COLO829 (cell line): ENCODE results near the gene COL11A2.

Experiments
- DNase-seq: peaks from one replicate; pipeline ENCODE4 v3.0.0; 2012; ENCODE audit warnings: low spot score

COL11A2 gene

DNA sequence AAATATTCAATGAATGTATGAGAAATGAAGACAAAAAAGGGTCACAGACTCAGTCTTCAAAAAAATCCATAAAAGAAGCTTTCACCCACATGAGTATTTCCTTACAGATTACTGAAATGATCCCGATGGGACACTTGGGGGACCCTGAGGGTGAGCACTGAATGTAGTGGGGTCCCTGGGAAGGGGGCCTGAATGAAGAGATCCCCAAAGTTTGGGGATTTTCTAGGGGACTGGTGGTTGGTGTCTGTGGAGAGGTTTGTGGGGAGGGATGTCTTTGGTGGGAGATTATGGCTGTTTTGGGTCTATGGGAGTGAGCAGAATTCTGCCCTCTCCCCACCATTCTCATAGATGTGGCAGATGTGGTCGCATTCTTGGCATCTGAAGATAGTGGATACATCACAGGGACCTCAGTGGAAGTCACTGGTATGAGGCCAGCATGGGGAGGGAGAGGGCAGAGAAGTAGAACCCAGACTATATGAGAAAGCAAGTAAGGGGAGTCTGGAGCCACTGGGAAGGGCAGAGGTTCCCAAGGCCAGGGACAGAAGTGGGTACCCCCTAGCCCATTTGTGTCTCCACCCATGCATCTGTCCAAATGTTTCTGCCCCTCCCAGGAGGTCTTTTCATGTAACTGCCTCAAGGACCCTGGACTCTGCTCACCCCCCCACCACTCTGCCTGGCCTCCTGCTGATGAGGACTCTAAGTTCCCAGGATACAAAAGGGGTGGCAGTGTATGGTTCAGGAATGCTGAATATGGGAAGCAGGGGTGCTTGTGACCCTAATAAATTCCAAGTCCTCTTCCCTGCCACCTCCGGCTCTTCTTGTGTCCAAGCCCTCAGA lies 14.0 kb upstream of the COL11A2 start:
- DNase-seq: no peak

- no peak for DNase-seq
Measured at GRCh38 chr6:33205191-33206026, 13.1 kb upstream of the COL11A2 start.

- peak; percentile 98 for DNase-seq
Measured at GRCh38 chr6:33204415-33205190, 12.3 kb upstream of the COL11A2 start, which contains the start of gene HSD17B8. Gene HSD17B8 (plus strand): TSS chr6:33204655. CDS start chr6:33204669, 14 bp downstream.

DNA sequence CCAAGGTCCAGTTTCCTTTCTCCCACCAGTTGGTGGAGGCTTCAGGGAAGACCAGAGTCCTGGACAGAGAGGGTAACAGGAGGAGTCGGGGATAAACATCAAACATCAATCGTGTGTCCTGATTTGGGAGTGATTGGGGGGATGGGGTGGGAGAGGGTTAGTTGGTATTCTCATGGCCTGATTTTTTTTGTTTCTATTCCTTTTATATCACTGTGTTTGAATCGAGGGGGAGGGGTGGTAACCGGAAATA lies 11.8 kb upstream of the COL11A2 start:
- DNase-seq: no peak

DNA sequence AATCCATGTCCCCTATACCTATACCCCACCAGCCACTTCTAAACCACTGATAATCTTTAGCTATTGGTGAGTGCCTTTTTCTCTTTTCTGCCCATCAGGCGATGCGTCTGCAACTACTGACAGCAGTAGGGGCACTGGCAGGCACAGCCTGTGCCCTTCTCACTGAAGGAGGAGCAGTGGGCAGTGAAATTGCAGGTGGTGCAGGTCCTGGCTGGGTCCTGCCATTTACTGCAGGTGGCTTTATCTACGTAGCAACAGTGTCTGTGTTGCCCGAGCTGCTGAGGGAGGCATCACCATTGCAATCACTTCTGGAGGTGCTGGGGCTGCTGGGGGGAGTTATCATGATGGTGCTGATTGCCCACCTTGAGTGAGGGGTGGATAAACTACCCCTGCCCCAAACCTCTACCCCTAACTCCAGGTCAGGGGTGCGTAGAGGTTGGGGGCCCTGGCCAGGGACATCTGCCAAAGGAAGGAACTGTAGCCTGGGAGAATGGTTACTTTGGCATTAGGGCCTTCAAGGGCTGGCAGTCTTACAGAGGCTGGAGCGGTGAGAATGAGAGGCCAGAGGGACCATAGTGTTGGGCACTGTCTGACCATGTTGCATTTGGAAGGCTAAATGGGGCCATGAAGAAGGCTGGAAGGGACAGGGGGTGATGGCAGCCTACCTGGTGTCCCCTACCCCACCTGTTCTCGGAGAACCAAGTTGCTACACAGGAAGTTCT lies 11.3 kb upstream of the COL11A2 start:
- DNase-seq: no peak

DNA sequence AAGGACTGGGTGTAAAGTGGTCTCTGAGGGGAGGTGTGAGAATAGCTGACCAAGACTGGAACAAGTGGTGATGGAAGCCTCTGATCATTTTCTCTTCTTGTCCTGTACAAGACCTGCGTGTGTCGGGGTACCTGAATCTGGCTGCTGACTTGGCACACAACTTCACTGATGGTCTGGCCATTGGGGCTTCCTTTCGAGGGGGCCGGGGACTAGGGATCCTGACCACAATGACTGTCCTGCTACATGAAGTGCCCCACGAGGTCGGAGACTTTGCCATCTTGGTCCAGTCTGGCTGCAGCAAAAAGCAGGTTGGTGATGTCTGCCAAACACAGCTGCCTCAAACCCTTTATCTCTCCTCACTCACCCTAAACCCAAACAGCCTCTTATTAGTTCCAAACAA lies 10.5 kb upstream of the COL11A2 start:
- DNase-seq: no peak

DNA sequence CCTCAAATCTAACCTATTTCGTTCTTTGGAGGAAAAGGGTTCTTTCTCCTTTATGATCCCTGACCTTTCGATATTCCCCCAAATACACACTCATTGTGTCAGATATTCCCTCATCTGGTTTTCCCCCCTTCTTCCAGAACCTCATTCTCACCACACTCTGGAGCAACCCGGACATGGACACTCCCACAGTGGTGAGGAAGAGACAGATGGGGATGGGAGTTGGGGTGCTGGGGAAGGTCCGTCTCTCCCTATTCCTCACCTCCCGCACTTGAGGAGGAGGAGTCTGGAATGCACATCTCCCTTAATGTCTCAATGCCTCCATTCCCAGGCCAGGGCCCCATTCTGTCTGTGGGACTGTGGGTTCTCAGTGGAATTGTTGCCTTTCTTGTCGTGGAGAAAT lies 9.7 kb upstream of the COL11A2 start:
- DNase-seq: no peak

GRCh38 chr6:33201147-33201545 lies 8.9 kb upstream of the COL11A2 start:
- DNase-seq: no peak

DNA sequence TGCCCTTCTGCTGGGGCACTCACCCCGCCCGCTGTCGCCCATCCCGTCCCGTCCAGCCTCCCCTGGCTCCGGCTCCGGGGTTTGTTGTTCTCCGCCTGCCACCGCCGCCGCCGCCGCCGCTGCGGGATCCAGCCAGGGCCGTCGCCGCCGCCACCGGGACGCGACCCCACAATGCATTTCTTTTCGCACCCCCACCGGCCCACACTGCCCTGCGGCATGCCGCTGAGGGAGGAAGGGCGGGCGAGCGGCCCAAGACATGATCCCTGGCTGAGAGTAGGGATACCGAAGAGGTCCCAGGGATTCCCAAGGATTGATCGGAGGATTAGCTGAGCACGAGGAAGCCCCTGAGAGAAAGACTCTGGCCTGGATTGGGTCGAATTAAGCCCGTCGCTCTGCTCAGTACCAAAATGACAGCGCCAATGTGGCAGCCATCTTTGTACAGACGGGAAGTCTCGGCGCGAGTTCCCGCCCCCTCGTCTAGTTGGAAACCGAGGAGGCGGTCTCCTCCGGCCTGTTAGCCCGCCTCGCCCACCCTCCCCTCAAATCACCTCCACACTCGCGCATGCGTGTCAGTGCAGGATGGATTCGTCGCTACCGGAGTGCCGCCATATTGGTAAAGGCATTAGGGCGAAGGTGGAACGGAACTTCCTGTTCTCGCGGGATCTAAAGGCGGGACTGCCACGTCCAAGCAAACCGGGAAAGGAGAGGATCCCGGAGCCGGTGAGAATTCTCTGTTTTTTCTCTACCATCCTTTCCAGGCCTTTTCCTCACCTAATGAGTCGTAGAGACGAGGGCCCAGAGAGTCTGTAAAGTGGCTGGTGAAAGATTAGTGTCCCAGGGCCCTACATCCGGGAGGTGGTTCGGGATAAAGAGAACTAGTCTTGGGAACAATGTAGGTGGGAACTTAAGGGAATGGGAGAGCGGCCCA lies 8.2 kb upstream of the COL11A2 start, which contains the start of the genes RXRB and SLC39A7:
Gene RXRB (minus strand): TSS at position 447 of the 928 bp plus-strand sequence. CDS start 189 bp downstream, at position 258.
Gene SLC39A7 (plus strand): TSS at position 649 of the 928 bp plus-strand sequence. CDS start 379 bp downstream, outside the sequence.
- peak; percentile 100 for DNase-seq

DNA sequence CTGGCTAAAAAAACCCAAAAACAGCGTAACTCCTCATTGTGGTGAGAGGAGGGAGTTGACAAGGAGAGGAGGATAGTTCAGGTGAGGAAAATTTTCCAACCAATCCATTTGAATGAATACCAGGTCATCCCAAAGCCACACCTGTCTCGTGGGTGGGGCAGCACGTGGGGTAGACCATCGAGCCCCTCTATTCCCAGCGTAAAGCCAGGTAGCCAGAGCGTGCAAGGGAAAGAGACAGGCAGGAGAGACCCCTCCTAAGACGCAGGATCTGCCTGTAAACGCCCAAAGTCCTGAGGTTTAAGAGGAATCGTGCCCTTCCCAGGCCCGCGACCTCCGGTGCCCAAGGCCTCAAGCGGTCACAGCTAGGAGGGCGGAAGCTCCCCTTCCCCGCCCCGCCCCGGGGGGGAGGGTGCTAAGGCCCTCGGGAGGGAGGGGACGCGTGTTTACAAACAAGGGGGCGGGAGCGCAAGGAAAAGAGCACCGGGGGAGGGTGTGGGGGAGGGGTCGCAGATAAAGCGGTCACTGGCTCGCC lies 7.5 kb upstream of the COL11A2 start:
- DNase-seq: peak; percentile 71

DNA sequence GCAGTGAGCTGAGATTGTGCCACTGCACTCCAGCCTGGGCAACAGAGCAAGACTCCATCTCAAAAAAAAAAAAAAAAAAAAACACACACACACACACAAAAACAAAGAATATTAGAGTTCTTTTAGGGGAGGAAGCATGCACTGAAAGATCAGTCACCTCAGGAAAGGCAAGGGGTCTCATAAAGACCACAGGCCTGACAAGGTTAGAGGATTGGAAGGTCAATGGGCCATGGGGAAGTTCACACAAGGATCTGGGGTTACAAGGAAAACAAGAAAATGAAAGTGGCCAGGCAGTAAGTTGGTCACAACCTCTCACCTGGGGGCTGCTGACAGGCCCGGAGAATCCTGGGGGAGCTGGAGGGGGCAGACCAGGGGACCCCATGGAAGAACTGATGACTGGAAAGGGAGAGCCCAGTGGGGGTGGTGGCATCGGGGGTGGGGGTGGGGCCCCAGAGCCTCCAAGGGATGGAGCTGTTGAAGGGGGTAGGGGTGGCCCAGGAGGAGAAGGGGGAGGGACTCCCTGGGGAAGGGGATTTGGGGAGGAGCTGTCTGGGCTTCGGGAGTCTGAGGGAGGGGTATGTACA lies 6.7 kb upstream of the COL11A2 start:
- no peak for DNase-seq

DNA sequence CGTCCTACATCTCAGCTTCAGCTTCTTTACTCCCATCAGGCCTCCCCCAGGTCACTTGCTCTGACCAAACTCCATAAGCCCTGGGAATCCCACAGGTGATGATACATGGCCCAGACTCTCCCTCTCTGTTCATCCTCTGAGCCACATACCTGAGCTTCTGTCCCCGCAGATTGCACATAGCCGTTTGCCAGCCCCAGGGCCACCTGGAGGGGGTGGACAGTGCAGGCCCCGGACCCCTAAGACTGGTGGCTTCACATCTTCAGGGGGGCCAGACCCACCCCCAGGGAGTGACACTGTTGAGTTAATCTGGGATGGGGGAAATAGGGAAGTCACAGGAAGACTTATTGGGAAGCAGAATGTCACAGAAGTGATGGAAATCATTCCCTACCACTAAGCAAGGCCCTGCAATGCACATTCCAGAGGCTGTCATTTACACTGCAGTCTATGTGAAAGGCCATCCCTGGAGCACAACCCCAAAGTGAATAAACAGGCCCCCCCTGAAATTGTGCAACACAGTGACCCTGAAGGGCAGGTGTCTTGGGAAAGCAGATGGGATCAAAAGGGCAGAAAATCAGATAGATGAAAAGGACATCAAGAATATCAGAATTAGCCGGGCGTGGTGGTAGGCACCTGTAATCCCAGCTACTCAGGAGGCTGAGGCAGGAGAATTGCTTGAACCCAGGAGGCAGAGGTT lies 6.0 kb upstream of the COL11A2 start:
- DNase-seq: no peak

DNA sequence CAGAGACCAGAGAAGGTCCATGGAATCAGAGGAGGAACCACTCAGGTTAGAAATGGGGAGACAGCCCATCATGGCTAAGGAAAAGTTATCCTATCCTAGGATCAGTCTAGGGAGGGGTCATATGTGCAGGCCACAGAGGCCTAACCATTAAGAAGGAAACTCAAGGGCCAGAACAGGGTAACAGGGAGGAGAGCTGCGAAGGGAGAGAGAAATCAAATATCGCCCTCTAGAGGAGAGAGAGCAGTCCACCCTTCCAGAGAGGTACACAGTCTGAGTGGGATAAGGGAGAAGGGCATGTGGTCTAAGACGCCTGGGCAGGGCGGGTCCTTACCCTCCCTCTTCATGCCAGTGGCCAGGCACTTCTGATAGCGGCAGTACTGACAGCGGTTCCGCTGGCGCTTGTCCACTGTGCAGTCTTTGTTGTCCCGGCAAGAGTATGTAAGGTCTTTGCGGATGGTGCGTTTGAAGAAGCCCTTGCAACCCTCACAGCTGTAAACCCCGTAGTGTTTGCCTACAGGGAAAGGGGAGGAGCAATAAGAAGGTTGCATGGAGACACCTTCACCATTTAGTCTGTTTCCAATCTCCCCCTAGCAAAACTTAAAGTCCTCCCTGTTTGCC lies 5.3 kb upstream of the COL11A2 start:
- DNase-seq: peak; percentile 87

DNA sequence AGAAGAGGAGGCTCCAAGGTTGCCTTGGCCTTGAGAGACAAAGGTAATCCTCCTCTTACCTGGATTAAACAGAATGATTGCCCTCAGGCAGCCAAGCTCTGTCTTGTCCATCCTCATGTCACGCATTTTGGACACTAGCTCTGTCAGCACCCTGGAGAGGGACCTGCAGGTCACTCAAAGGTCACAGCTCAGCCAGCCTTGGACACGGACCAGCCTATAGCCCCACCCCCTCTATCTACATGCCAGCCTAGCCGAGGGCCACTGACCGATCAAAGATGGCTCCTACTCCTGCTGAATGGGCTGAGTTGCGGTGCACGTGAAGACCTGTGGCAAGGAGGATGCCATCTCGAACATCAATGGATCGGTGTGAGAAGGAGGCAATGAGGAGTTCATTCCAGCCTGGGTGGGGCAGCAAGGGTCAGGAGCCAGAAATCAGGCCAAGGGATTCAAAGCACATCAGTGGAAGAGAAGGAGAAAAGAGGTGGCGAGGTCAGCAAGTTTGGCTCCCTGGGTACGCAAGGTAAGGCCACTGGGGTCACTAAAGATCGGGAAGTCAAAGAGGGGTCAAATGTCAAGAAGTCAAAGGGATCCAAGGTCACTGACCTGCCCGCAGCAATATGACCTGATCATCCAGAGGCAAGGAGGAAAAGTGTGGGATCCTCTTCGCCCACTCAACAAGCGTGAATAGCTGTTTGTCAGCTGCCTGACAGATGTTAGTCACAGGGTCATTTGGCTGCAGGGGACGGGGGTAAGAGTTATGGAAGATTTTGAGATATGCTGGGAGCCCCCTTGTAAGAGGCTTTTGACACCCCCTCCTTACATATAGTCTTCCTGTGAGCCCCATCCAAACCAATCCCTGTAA lies 3.3 kb upstream of the COL11A2 start:
- no peak for DNase-seq

- no peak for DNase-seq
Measured at GRCh38 chr6:33194431-33194979, 2.2 kb upstream of the COL11A2 start.

DNA sequence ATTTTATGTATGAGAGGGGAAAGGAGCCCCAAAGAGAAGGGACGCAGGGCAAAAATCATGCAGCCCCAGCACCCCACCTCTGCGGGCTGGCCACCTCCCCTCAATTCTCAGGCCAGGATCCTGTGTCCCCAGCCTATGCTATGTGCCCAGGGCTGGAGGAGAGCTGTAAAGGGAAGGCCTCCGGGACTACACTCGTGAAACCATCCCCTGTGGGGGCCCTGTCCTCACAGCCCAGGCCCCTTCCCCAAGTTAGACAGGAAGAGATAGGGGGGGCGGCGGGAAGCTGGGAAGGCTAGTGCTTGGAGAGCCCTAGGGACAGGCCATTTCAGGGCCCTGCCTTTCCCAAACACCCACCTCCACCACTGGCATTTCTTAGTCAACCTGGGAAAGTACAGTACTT lies 1.4 kb upstream of the COL11A2 start:
- DNase-seq: no peak
